Heart left ventricle (tissue), 16 donors: Measurements from ENCODE around the gene SPATA21. TPM values are rescaled to one million over a fixed set of nuclear protein-coding genes. Genes with fewer than 3 reads are reported as not detected.

Experiments used
- ATAC-seq, 4 donors: fragments of 200-7000 bp; cut with Tn5 transposase; one replicate each; pipeline ENCODE4 v1.9.1; 2020 to 2022; ENCODE audit warnings: moderate library complexity in 4 of 4, mild to moderate bottlenecking in 3 of 4, moderate number of reproducible peaks in 1 of 4
- DNase-seq, 5 donors: peaks; one replicate each; pipeline ENCODE4 v3.0.0-alpha.2; 2020
- H3K27ac ChIP-seq, 12 donors: fragments of 200-600 bp; sonication (generic) in 4 of 12; one replicate each; pipeline versions ENCODE4 v1.5.0 to v1.8.0; 2016 to 2022; ENCODE audit warnings: mild to moderate bottlenecking in 2 of 12
- H3K27me3 ChIP-seq, 9 donors: fragments of 200-600 bp; sonication (generic) in 2 of 9; one replicate each; pipeline versions ENCODE4 v1.5.1 to v1.8.0; 2016 to 2022; ENCODE audit warnings: mild to moderate bottlenecking in 3 of 9
- H3K36me3 ChIP-seq, 9 donors: fragments of 200-600 bp; sonication (generic) in 2 of 9; one replicate each; pipeline versions ENCODE4 v1.5.0 to v1.8.0; 2018 to 2022; ENCODE audit warnings: mild to moderate bottlenecking in 2 of 9
- H3K4me1 ChIP-seq, 12 donors: fragments of 200-600 bp; sonication (generic) in 4 of 12; one replicate each; pipeline versions ENCODE4 v1.5.0 to v1.8.0; 2016 to 2022; ENCODE audit warnings: mild to moderate bottlenecking in 3 of 12
- H3K4me3 ChIP-seq, 12 donors: fragments of 200-600 bp; sonication (generic) in 4 of 12; one replicate each; pipeline versions ENCODE4 v1.5.0 to v1.8.0; 2017 to 2022; ENCODE audit warnings: mild to moderate bottlenecking in 9 of 12, moderate library complexity in 4 of 12
- H3K9me3 ChIP-seq, 12 donors: fragments of 200-600 bp; sonication (generic) in 4 of 12; one replicate each; pipeline versions ENCODE4 v1.5.0 to v1.8.0; 2016 to 2022; ENCODE audit warnings: mild to moderate bottlenecking in 1 of 12
- CTCF ChIP-seq, 12 donors: fragments of 200-600 bp; sonication (generic) in 4 of 12; IDR thresholded peaks; one replicate each; pipeline versions ENCODE4 v1.5.0 to v1.8.0; 2018 to 2022; ENCODE audit warnings: antibody characterized with exemption in 12 of 12, mild to moderate bottlenecking in 5 of 12
- POLR2A ChIP-seq, 2 donors: fragments of 450-650 bp; IDR thresholded peaks; one replicate each; pipeline ENCODE4 v1.6.1; 2017; ENCODE audit warnings: antibody characterized with exemption in 2 of 2, mild to moderate bottlenecking in 2 of 2, moderate library complexity in 2 of 2
- WGBS, 4 donors: extraction: QIAGEN DNeasy Blood & Tissue Kit in 2 of 4; methylation state at CpG; one replicate each; pipeline versions ENCODE4 v1.1.5 to v1.1.7; 2013 to 2018; 5-methylcytosine and 5-hydroxymethylcytosine counted together
- intact Hi-C, 10 donors: fragments of 100-400 bp; cut with DNase I; formaldehyde crosslinking; loops; one replicate each; pipeline versions ENCODE4 v1.11.1 to v1.14.2; 2022
- polyA plus RNA-seq, 2 donors: library from polyadenylated mRNA; stranded (reverse); fragments of 200-250 nt; gene quantifications; one replicate each; pipeline ENCODE4 v1.2.3, GENCODE V29; 2013
- total RNA-seq, 9 donors: library from RNA; depleted of rRNA in 2 of 9; stranded (reverse); fragments of >200 nt in 2 of 9; fragmentation: NEBNext Ultra II Directional in 3 of 9; extraction: Animal tissue kit (Norgen Biotek cat#: 25700) in 3 of 9; gene quantifications; one replicate each; pipeline versions ENCODE4 v1.1.0 to v1.2.4, GENCODE V29; 2016 to 2023
- donor health status: ischemic (EF 13 %, LVEDD 7.1; RV severe dilation, severe dysfunction).
- donor health status: healthy with polysubstance abuse.
- donor health status: DM: no; HTN: yes; CAD: no.
- donor health status: DM: no; HTN: no; CAD: no.
- donor health status: ischemic (EF 25% LVEDD 6.9; RV normal size, moderate dysfunction).
- donor health status: ischemic (EF 25% LVEDD 5.7; RV mildly dilated, moderate dysfunction).
- donor health status: healthy.
- donor health status: DM: yes; HTN: yes; CAD: no.
- donor health status: ischemic (EF 35%, LVEDD 5.7; RV mildly dilated, moderate dysfunction).
- donor health status: nonischemic (EF 11% LVEDD 7.7; RV severe dilation, severe dysfunction).
- donor health status: DM: yes; HTN: yes; CAD: no.
- donor health status: PGD.
- donor health status: ischemic (EF 29% LVEDD 5.4; RV normal size, mild dysfunction).
- donor health status: nonischemic (EF 23%, LVEDD 6.1; RV moderate dilation, normal function).

SPATA21 gene
- total and polyA plus RNA-seq, 11 donors: 0.06 to 0.08 TPM; not detected in 9

DNA sequence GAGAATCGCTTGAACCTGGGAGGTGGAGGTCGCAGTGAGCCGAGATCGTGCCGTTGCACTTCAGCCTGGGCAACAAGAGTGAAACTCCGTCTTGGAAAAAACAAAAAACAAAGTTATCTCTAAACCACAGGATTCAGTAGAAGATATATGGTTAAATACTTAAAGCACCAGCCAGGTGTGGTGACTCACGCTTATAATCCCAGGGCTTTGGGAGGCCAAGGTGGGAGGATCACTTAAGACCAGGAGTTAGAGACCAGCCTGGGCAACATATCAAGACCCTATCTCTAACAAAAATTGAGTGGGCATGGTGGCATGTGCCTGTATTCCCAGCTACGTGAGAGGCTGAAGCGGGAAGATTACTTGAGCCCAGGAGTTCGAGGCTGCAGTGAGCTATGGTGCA, 8.9 kb upstream of the SPATA21 start:
- Histone ChIP-seq H3K4me3 (no peak overlapping the region), H3K36me3 (peaks cover 0 to 89% (median 77%) of the 10 kb centered on the region in 9 donors), H3K9me3 (no peaks in the 10 kb centered on the region), H3K27ac (no peak overlapping the region), H3K27me3 (no peaks in the 10 kb centered on the region), H3K4me1 (peaks cover 0 to 43% (median 27%) of the 10 kb centered on the region in 12 donors)
- intact Hi-C loops: loop anchor here in 3 of 10 donors (10.0 kb wide), 1 partner anchor 49 kb away; no protein-coding TSS in a partner anchor
- 91 to 99% (median 96%) methylated on average over 10 of the region's 10 CpGs for WGBS, 4 donors
- TF ChIP-seq CTCF (IDR thresholded peaks at IDR 0.05): no peak
- no peak for TF ChIP-seq POLR2A (IDR thresholded peaks at IDR 0.05)
- DNase-seq (no peak), ATAC-seq (no peak)

- Histone ChIP-seq H3K36me3 (peaks cover 0 to 78% (median 66%) of the 10 kb centered on the region in 9 donors), H3K27ac (peak overlapping the region in 1 of 12 donors; percentile 98), H3K27me3 (no peaks in the 10 kb centered on the region), H3K9me3 (no peaks in the 10 kb centered on the region), H3K4me3 (no peak overlapping the region), H3K4me1 (peaks cover 0 to 46% (median 28%) of the 10 kb centered on the region in 12 donors)
- no peak for DNase-seq
- ATAC-seq: no peak
- WGBS, 4 donors: 79 to 93% (median 88%) methylated on average over 4 of the region's 4 CpGs
- intact Hi-C loops: loop anchor here in 3 of 10 donors (10.0 kb wide), 1 partner anchor 50 kb away; no protein-coding TSS in a partner anchor
- TF ChIP-seq POLR2A (IDR thresholded peaks at IDR 0.05) (no peak), CTCF (IDR thresholded peaks at IDR 0.05) (no peak)
Observed at GRCh38 chr1:16445052-16445451, 7.8 kb upstream of the SPATA21 start.

DNA sequence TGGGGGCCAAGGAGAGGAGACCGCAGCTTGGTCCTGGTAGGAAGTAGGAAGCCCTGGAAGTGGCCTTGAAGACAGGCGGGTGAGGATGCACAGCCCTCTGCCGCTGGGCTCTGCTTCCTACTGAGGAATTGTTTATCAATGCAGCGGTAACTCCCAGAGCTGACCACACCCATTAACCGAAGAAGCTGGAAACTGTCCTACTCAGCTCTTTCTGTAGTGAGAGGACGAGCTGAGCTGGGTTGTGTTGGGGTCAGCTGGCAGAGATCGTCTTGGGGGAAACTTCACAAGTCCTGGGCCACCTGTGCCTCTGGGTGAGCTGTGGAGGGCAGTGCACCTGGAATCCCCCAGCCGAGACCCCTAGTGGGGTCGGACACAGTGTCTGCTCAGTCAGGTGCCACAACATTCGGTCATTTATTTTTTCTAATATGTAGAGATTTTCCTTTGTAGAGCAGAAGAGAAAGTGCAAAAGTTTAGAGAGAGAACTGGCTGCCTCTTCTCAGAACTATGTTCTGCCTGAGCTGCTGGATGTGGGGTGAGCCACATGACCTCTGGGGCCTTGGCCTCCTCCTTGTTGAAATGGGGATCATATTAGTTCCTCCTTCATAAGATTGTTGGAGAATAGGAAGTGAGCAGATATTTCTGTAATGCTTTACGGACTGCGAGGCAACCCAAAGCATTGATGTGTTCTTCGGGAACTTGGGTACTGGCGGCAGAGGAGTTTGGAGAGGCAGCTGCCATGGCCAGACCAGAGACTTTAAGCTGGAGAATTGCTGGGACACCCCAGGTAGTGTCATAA, 6.9 kb upstream of the SPATA21 start:
- TF ChIP-seq CTCF (IDR thresholded peaks at IDR 0.05) (no peak), POLR2A (IDR thresholded peaks at IDR 0.05) (no peak)
- Histone ChIP-seq H3K27me3 (no peaks in the 10 kb centered on the region), H3K9me3 (no peaks in the 10 kb centered on the region), H3K4me3 (peak overlapping the region in 2 of 12 donors; percentile 5 to 98), H3K27ac (peak overlapping the region in 3 of 12 donors; percentile 10 to 98 (median 19)), H3K36me3 (peaks cover 0 to 69% (median 57%) of the 10 kb centered on the region in 9 donors), H3K4me1 (peaks cover 0 to 53% (median 29%) of the 10 kb centered on the region in 12 donors)
- intact Hi-C loops: loop anchor here in 5 of 10 donors (5.0 to 10.0 kb wide), 5 partner anchors 51 to 77 kb away; partner anchors contain the start of genes RNU1-1 (in 1 of the 5) and SZRD1 (in 1 of the 5)
- ATAC-seq (peak in 1 of 4 donors; percentile 11), DNase-seq (peak in 2 of 5 donors; percentile 33 to 37)
- WGBS, 4 donors: 64 to 80% (median 76%) methylated on average over 14 of the region's 14 CpGs

- Histone ChIP-seq H3K4me3 (peak overlapping the region in 1 of 12 donors; percentile 98), H3K4me1 (peaks cover 0 to 54% (median 29%) of the 10 kb centered on the region in 12 donors), H3K36me3 (peaks cover 0 to 57% (median 45%) of the 10 kb centered on the region in 9 donors), H3K27ac (peak overlapping the region in 2 of 12 donors; percentile 19 to 98), H3K9me3 (no peaks in the 10 kb centered on the region), H3K27me3 (no peaks in the 10 kb centered on the region)
- ATAC-seq: no peak
- no peak for DNase-seq
- WGBS, 4 donors: 42 to 61% (median 52%) methylated on average over 2 of the region's 2 CpGs
- TF ChIP-seq CTCF (IDR thresholded peaks at IDR 0.05): no peak
- TF ChIP-seq POLR2A (IDR thresholded peaks at IDR 0.05): no peak
- intact Hi-C loops: loop anchor here in 5 of 10 donors (5.0 to 10.0 kb wide), 5 partner anchors 52 to 76 kb away; partner anchors contain the start of genes RNU1-1 (in 1 of the 5) and SZRD1 (in 1 of the 5)
Observed at GRCh38 chr1:16442941-16443340, 5.7 kb upstream of the SPATA21 start.
